Vagina (tissue), 2 donors: ENCODE results near the gene FMO5.

ENCODE experiments used
- POLR2A ChIP-seq, 2 donors: fragments of 450-650 bp; IDR thresholded peaks; one replicate each; pipeline ENCODE4 v1.6.1; 2017; ENCODE audit warnings: antibody characterized with exemption in 2 of 2, mild to moderate bottlenecking in 2 of 2, moderate library complexity in 2 of 2
- TF ChIP-seq, protein P1 (sequence below), 3 experiments: fragments of 450-650 bp in 2 of 3; fragments of 200-600 bp in 1 of 3; sonication (generic) in 1 of 3; IDR thresholded peaks; one replicate each; pipeline ENCODE4 v1.5.1; 2017 to 2019; ENCODE audit warnings: antibody characterized with exemption in 3 of 3, mild to moderate bottlenecking in 2 of 3, moderate library complexity in 2 of 3

DNA sequence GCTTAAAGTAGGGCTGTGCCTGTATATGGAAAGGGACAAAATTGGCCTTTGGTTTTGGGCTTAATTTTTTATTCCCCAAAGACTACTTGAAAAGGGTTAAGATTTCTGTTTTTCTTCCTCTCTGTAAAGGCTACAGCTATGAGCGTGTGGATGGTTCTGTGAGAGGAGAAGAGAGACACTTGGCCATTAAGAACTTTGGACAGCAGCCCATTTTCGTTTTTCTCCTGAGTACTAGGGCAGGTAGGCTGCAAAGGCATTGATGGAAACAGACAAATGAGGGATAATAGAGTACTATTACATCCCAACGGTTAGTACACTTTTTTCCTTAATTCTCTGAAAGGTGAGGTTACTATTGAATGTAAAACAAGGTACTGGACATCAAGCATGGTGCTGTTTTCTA, 46.9 kb upstream of the FMO5 start:
- TF ChIP-seq, protein P1, sequence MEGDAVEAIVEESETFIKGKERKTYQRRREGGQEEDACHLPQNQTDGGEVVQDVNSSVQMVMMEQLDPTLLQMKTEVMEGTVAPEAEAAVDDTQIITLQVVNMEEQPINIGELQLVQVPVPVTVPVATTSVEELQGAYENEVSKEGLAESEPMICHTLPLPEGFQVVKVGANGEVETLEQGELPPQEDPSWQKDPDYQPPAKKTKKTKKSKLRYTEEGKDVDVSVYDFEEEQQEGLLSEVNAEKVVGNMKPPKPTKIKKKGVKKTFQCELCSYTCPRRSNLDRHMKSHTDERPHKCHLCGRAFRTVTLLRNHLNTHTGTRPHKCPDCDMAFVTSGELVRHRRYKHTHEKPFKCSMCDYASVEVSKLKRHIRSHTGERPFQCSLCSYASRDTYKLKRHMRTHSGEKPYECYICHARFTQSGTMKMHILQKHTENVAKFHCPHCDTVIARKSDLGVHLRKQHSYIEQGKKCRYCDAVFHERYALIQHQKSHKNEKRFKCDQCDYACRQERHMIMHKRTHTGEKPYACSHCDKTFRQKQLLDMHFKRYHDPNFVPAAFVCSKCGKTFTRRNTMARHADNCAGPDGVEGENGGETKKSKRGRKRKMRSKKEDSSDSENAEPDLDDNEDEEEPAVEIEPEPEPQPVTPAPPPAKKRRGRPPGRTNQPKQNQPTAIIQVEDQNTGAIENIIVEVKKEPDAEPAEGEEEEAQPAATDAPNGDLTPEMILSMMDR (IDR thresholded peaks at IDR 0.05): no peak
- no peak for TF ChIP-seq POLR2A (IDR thresholded peaks at IDR 0.05)
